Gastrocnemius medialis (tissue), 4 donors: ENCODE measurements around the gene TTLL12. TPM values are rescaled to one million over a fixed set of nuclear protein-coding genes. Genes with fewer than 3 reads are reported as not detected.

ENCODE experiments used
- ATAC-seq, 2 donors: fragments of 150-250 bp; one replicate each; pipeline ENCODE4 v1.9.1; 2016
- DNase-seq, 2 donors: peaks; one replicate each; pipeline ENCODE4 v3.0.0-alpha.2; 2019
- H3K27ac ChIP-seq, 4 donors: fragments of 200-600 bp; sonication (generic); 1 replicate in 1 of 4; 2 replicates in 3 of 4; pipeline ENCODE4 v1.5.1; 2016 to 2018; ENCODE audit warnings: mild to moderate bottlenecking in 2 of 4, moderate library complexity in 1 of 4
- H3K27me3 ChIP-seq, 3 donors: fragments of 200-600 bp; sonication (generic) in 2 of 3; 1 replicate in 1 of 3; 2 replicates in 2 of 3; pipeline versions ENCODE4 v1.5.1 to v1.6.0; 2016 to 2019; ENCODE audit warnings: mild to moderate bottlenecking in 1 of 3, moderate library complexity in 1 of 3
- H3K36me3 ChIP-seq, 2 donors: fragments of 200-600 bp; sonication (generic) in 1 of 2; one replicate each; pipeline ENCODE4 v1.5.1; 2017 to 2018
- H3K4me1 ChIP-seq, 2 donors: fragments of 200-600 bp; sonication (generic) in 1 of 2; one replicate each; pipeline ENCODE4 v1.5.1; 2016 to 2017; ENCODE audit warnings: mild to moderate bottlenecking in 2 of 2
- H3K4me3 ChIP-seq, 4 donors: fragments of 200-600 bp; sonication (generic) in 3 of 4; 1 replicate in 1 of 4; 2 replicates in 3 of 4; pipeline ENCODE4 v1.5.1; 2016 to 2019; ENCODE audit warnings: mild to moderate bottlenecking in 2 of 4
- H3K9me3 ChIP-seq, 3 donors: fragments of 200-600 bp; sonication (generic) in 2 of 3; 1 replicate in 1 of 3; 2 replicates in 2 of 3; pipeline ENCODE4 v1.5.1; 2016 to 2019
- POLR2A ChIP-seq, 2 donors: fragments of 450-650 bp; IDR thresholded peaks; one replicate each; pipeline ENCODE4 v1.6.1; 2017; ENCODE audit warnings: antibody characterized with exemption in 2 of 2, mild to moderate bottlenecking in 2 of 2, moderate library complexity in 2 of 2
- in situ Hi-C, 4 donors: fragments of 200-750 bp; cut with MboI; loops; one replicate each; pipeline versions ENCODE4 v1.15.0 to v1.8.0; 2017; ENCODE audit warnings: low sequenced_read_pairs in 4 of 4
- intact Hi-C: fragments of 100-400 bp; cut with DNase I; formaldehyde crosslinking; loops from one replicate; pipeline ENCODE4 v1.15.1; 2023; ENCODE audit warnings: low total_unique reads
- total RNA-seq, 4 donors: library from RNA; depleted of rRNA; stranded (reverse); fragments of >200 nt; gene quantifications; one replicate each; pipeline versions ENCODE4 v1.1.0 to v1.2.3, GENCODE V29; 2016
- TF ChIP-seq, protein P1 (sequence below), 5 experiments: fragments of 450-650 bp in 3 of 5; fragments of 200-600 bp in 2 of 5; sonication (generic) in 2 of 5; IDR thresholded peaks in 4 of 5; conservative IDR thresholded peaks in 1 of 5; 1 replicate in 4 of 5; 2 replicates in 1 of 5; pipeline ENCODE4 v1.5.1; 2016 to 2019; ENCODE audit warnings: antibody characterized with exemption in 5 of 5, mild to moderate bottlenecking in 3 of 5, moderate library complexity in 3 of 5

The TTLL12 gene
- total RNA-seq, 4 donors from 2014 or later: 13.7 to 41.8 (median 19.6) TPM

DNA sequence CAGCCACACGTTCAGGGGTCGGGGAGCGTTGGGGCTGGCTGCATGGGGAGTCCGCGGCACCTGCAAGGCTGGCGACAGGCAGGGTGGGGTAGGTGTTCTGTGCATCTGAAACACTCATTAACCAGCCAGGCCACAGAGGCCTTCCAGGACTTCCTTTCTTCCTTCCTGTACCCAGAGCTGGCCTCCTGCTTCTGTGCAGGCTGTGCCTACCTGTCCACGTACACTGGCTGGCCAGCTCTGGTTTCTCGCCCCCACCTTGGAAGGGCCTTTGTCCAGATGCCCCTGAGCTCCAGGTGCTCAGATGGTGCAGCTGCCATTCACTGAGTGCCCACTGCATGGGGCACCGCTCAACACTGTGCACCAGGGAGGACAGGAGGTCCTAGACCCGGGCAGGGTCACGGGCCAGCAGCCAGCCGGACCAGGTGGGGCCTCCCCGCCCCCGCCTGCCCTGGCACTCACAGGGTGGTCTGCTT lies 15.9 kb downstream of the TTLL12 start:
- Histone ChIP-seq H3K9me3 (no peaks in the 10 kb centered on the region), H3K4me1 (no peaks in the 10 kb centered on the region), H3K27me3 (no peaks in the 10 kb centered on the region), H3K4me3 (no peak overlapping the region), H3K36me3 (peaks cover 0 to 68% of the 10 kb centered on the region in 2 donors), H3K27ac (no peak overlapping the region)
- in situ Hi-C loops (no loop called here), intact Hi-C loops (no loop called here)
- ATAC-seq: no peak
- TF ChIP-seq, protein P1, sequence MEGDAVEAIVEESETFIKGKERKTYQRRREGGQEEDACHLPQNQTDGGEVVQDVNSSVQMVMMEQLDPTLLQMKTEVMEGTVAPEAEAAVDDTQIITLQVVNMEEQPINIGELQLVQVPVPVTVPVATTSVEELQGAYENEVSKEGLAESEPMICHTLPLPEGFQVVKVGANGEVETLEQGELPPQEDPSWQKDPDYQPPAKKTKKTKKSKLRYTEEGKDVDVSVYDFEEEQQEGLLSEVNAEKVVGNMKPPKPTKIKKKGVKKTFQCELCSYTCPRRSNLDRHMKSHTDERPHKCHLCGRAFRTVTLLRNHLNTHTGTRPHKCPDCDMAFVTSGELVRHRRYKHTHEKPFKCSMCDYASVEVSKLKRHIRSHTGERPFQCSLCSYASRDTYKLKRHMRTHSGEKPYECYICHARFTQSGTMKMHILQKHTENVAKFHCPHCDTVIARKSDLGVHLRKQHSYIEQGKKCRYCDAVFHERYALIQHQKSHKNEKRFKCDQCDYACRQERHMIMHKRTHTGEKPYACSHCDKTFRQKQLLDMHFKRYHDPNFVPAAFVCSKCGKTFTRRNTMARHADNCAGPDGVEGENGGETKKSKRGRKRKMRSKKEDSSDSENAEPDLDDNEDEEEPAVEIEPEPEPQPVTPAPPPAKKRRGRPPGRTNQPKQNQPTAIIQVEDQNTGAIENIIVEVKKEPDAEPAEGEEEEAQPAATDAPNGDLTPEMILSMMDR (IDR thresholded peaks at IDR 0.05 in 4 of 5, conservative IDR thresholded peaks at IDR 0.05 in 1 of 5): no peak
- TF ChIP-seq POLR2A (IDR thresholded peaks at IDR 0.05): no peak
- DNase-seq: no peak

DNA sequence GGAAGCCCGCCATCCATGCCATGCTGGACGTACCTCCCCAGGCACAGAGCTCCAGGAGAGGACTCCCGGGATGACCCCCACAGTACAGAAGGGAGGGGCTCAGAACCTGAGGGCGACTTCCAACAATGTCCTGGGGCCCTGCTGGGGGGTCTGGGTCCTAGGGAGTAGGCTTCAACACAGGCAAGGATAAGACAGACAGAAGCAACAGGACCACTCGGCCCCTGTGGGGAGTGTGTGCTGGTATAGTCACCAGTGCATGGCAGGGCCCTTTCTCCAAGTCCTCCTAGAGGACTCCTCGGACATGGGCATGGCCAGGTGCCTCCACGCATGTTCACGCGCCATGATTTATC lies 16.8 kb downstream of the TTLL12 start:
- no peak overlapping the region for H3K4me3 ChIP-seq
- H3K9me3 ChIP-seq: no peaks in the 10 kb centered on the region
- in situ Hi-C loops (no loop called here), intact Hi-C loops (no loop called here)
- H3K4me1 ChIP-seq: no peaks in the 10 kb centered on the region
- TF ChIP-seq, protein P1 (IDR thresholded peaks at IDR 0.05 in 4 of 5, conservative IDR thresholded peaks at IDR 0.05 in 1 of 5): no peak
- TF ChIP-seq POLR2A (IDR thresholded peaks at IDR 0.05): no peak
- H3K27me3 ChIP-seq: no peaks in the 10 kb centered on the region
- H3K36me3 ChIP-seq: peaks cover 0 to 60% of the 10 kb centered on the region in 2 donors
- DNase-seq (no peak), ATAC-seq (no peak)
- H3K27ac ChIP-seq: no peak overlapping the region

DNA sequence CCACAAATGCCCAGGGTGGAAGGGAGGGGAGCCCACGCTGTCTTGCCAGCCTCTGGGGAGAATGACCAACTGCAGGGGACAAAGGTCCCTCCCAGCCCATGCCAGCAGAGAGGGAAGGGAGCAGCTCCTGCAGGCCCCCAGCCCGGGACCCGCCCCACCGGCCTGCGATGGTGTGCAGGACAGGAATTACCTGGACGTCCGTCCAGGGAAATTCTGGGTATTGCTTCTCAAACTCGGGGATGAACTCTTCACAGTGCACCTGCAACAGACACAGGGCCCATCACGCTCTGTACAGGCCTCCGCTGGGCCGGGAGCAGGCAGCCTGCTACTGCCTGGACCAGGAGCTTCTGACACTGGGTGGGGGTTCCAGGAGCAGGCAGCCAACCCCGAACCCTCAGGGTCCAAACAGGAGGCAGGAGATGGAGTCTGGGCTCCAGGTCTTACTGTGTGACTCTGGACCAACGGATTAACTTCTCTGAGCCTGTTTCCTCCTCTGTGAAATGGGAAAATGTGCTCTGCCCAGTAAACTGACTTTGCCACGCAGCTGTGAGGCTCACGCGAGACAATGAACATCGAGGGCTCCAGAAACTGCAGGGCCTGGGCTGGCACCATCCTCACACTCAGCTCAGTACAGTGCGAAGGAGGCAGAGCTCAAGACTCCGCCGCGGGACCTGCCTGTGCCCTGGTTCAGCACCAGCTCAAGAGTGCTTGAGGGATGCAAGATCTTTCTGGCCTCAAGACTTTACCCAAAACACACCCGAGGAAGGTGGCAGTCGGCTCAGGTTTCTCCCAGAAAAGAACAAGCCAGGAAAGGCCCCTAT lies 17.4 kb downstream of the TTLL12 start:
- Histone ChIP-seq H3K27me3 (no peaks in the 10 kb centered on the region), H3K4me1 (no peaks in the 10 kb centered on the region), H3K27ac (no peak overlapping the region), H3K9me3 (no peaks in the 10 kb centered on the region), H3K4me3 (no peak overlapping the region), H3K36me3 (peaks cover 0 to 54% of the 10 kb centered on the region in 2 donors)
- in situ Hi-C loops (no loop called here), intact Hi-C loops (no loop called here)
- TF ChIP-seq POLR2A (IDR thresholded peaks at IDR 0.05): no peak
- TF ChIP-seq, protein P1 (IDR thresholded peaks at IDR 0.05 in 4 of 5, conservative IDR thresholded peaks at IDR 0.05 in 1 of 5): no peak
- no peak for ATAC-seq
- DNase-seq: no peak

DNA sequence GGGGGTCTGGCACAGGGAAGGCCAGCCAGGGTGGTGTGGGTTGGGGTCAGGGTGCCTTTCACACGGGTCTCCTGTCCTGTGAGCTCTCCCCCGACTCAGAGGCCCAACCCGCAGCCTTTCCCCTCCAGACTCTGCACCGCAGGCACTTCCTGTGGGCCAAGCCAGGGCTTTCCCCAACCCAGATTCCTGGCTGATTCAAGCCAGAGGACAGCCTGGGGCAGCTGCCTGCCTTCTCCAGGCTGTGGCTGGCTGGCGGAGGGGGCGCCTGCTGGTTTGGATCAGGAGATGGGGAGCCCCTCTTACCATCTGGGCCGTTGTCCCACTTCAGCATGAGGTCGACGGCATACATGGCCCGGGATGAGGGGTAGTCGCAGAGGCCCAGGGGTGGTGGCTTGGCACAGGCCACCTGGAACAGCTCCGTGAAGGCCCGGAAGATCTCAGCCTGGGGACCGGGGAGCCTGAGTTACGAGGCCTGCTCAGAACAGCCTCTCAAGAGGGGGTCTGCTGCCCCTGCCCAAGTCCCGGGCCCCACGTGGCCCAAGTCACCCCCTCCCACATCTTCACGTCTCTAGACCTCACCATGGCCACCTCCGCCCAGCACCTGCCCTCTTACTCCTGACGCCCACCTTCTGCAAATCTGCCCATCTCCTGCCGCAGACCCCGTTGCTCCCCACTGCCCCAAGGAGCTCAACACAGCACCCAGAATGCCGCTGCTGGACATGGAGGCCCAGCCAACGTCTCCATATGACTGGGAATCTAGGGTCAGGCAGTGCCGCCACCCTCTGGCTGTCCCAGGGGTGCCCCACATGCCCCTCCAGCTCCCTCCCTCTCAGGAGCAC lies 18.2 kb downstream of the TTLL12 start:
- ATAC-seq: no peak

More for the DNA sequence above, 18.2 kb downstream of the TTLL12 start:
- in situ Hi-C loops (no loop called here), intact Hi-C loops (no loop called here)
- Histone ChIP-seq H3K27me3 (no peaks in the 10 kb centered on the region), H3K36me3 (peaks cover 0 to 46% of the 10 kb centered on the region in 2 donors), H3K4me1 (no peaks in the 10 kb centered on the region), H3K9me3 (no peaks in the 10 kb centered on the region), H3K27ac (no peak overlapping the region), H3K4me3 (no peak overlapping the region)
- no peak for DNase-seq
- TF ChIP-seq, protein P1 (IDR thresholded peaks at IDR 0.05 in 4 of 5, conservative IDR thresholded peaks at IDR 0.05 in 1 of 5): no peak
- TF ChIP-seq POLR2A (IDR thresholded peaks at IDR 0.05): no peak
